Activated CD8-positive, alpha-beta T cell treated with anti-CD3 and anti-CD28 coated beads for 36 hours (primary cell): ENCODE results near the gene RHBDF2. TPM values are rescaled to one million over a fixed set of nuclear protein-coding genes. Genes with fewer than 3 reads are reported as not detected.

ENCODE experiments used
- total RNA-seq, 2 experiments: library from RNA; stranded (reverse); gene quantifications; one replicate each; pipeline ENCODE4 v1.2.3, GENCODE V29; 2021

The RHBDF2 gene
- total RNA-seq, 2 experiments from 2014 or later: 19.9 to 20.4 TPM

Other genes starting within 250 kb of the RHBDF2 start
- 100 to 1,000 TPM; 267 to 270 TPM for gene UBALD2, start 236.1 kb downstream of the RHBDF2 start, total RNA-seq
- gene QRICH2, start 193.1 kb downstream of the RHBDF2 start, total RNA-seq: under 1 TPM; 0.49 to 0.52 TPM
- gene PRPSAP1, start 147.5 kb downstream of the RHBDF2 start, total RNA-seq: 10 to 100 TPM; 28.1 to 29.9 TPM
- 10 to 100 TPM; 15.7 to 17.7 TPM for gene SPHK1, start 116.8 kb downstream of the RHBDF2 start, total RNA-seq
- 10 to 100 TPM; 36.8 to 39.5 TPM for gene UBE2O, start 48.3 kb downstream of the RHBDF2 start, total RNA-seq
- under 1 TPM in 1 of 2 experiments, not detected in 1; 0.34 TPM for gene AANAT, start 33.8 kb downstream of the RHBDF2 start, total RNA-seq
- gene CYGB, start 36.3 kb upstream of the RHBDF2 start, total RNA-seq: under 1 TPM in 1 of 2 experiments, not detected in 1; 0.23 TPM
- gene PRCD, start 38.6 kb upstream of the RHBDF2 start, total RNA-seq: not detected
- not detected for gene ST6GALNAC2, start 84.4 kb upstream of the RHBDF2 start, total RNA-seq
- not detected for gene ST6GALNAC1, start 142.3 kb upstream of the RHBDF2 start, total RNA-seq
- 1 to 10 TPM; 8.4 to 8.6 TPM for gene MXRA7, start 209.5 kb upstream of the RHBDF2 start, total RNA-seq
- 10 to 100 TPM; 77.9 to 80.3 TPM for gene JMJD6, start 225.2 kb upstream of the RHBDF2 start, total RNA-seq
- gene METTL23, start 225.4 kb upstream of the RHBDF2 start, total RNA-seq: 10 to 100 TPM; 30.7 to 30.9 TPM
- gene SRSF2, start 235.9 kb upstream of the RHBDF2 start, total RNA-seq: 100 to 1,000 TPM; 344 to 364 TPM
- 10 to 100 TPM; 17.0 to 17.6 TPM for gene MFSD11, start 236.7 kb upstream of the RHBDF2 start, total RNA-seq